T1000 (cell line): ENCODE data around the gene ANKRD63.

ENCODE experiments used
- DNase-seq: peaks from one replicate; lab custom pipeline; 2025; ENCODE audit warnings: mixed read lengths; lab: John Stamatoyannopoulos, UW

ANKRD63 gene

GRCh38 chr15:40242601-40243000, 40.3 kb downstream of the ANKRD63 start:
- no peak for DNase-seq

GRCh38 chr15:40242213-40242599, 40.7 kb downstream of the ANKRD63 start:
- DNase-seq = no peak

- DNase-seq = no peak
Measured at GRCh38 chr15:40241269-40242212, 41.3 kb downstream of the ANKRD63 start.

GRCh38 chr15:40240619-40241221, 42.1 kb downstream of the ANKRD63 start:
- no peak for DNase-seq

GRCh38 chr15:40239693-40240618, 42.9 kb downstream of the ANKRD63 start:
- no peak for DNase-seq

GRCh38 chr15:40239404-40239692, 43.5 kb downstream of the ANKRD63 start:
- no peak for DNase-seq

- DNase-seq = peak; percentile 67
Measured at GRCh38 chr15:40238532-40239403, 44.1 kb downstream of the ANKRD63 start, which contains the start of gene PAK6. Gene PAK6, plus strand, starts transcription at chr15:40239063. Its CDS starts 25,723 bp downstream, at chr15:40264786.

- DNase-seq = no peak
Measured at GRCh38 chr15:40235201-40235885, 47.5 kb downstream of the ANKRD63 start.

- no peak for DNase-seq
Measured at GRCh38 chr15:40234783-40235182, 48.1 kb downstream of the ANKRD63 start.

- DNase-seq = no peak
Measured at GRCh38 chr15:40233727-40234577, 48.9 kb downstream of the ANKRD63 start.

GRCh38 chr15:40232625-40233070, 50.2 kb downstream of the ANKRD63 start:
- DNase-seq = no peak
